ENCODE data around the gene CLEC3A. TPM values are rescaled to one million over a fixed set of nuclear protein-coding genes. Genes with fewer than 3 reads are reported as not detected.

Gene CLEC3A, protein sequence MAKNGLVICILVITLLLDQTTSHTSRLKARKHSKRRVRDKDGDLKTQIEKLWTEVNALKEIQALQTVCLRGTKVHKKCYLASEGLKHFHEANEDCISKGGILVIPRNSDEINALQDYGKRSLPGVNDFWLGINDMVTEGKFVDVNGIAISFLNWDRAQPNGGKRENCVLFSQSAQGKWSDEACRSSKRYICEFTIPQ
- total RNA-seq (2022; extraction: Qiagen RNA extraction): not detected in 5 replicates

DNA sequence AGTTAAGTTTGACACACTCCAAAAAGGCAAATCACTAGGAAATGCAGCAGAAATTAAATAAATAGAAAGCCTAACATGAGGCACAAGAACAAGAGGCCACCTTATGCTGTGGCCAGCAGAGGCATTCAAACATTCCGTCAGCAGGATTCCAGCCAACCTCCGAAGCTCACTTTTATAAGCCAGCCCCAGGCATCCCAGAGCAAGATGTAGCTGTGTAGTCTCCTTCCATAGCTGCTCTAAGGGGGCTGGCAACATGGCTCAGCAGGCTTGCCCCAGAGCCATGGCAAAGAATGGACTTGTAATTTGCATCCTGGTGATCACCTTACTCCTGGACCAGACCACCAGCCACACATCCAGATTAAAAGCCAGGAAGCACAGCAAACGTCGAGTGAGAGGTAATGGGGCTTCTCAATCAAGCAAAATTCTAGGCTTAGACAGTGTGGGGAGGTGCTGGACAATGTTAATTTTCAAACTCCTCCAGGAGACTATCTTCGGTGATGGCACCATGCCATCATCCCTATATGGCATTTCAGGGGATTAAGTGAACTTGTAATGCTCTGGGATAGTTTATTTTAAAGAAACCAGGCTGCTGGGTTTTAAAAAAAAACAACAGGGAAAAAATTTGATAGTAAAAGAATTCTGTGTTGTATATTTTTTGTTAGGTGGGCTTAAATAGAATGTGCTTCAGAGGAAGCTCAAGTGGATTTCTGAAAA, at the start of gene CLEC3A:
CLEC3A (plus strand) TSS at position 202 of the 714 bp plus-strand sequence; CDS start at position 281, 79 bp downstream.

Other genes with a start within 250 kb of the CLEC3A start
- 0.03 to 0.07 TPM in 2 of 5 replicates, not detected in the others for gene VAT1L, start 234.0 kb upstream of the CLEC3A start, total RNA-seq (2022; extraction: Qiagen RNA extraction)
- 10.3 to 15.2 TPM (median 12.4 TPM) in 5 replicates for gene WWOX, start 77.1 kb downstream of the CLEC3A start, total RNA-seq (2022; extraction: Qiagen RNA extraction)